GM21423 (cell line): ENCODE data around the gene TNFAIP8L3.

Experiments used
- ATAC-seq: cut with Tn5 transposase; IDR thresholded peaks from one replicate; pipeline ENCODE4 v1.9.1; 2021; ENCODE audit warnings: mild to moderate bottlenecking, moderate library complexity; ENCODE audit not compliant: unreplicated experiment

Gene TNFAIP8L3

GRCh38 chr15:51016615-51017014 is 78.1 kb downstream of the TNFAIP8L3 start:
- no peak for ATAC-seq

GRCh38 chr15:51011212-51011611 is 83.5 kb downstream of the TNFAIP8L3 start:
- no peak for ATAC-seq

GRCh38 chr15:51007131-51007666 is 87.5 kb downstream of the TNFAIP8L3 start:
- ATAC-seq, result no peak
